ENCODE measurements around the gene SNTA1. TPM values are rescaled to one million over a fixed set of nuclear protein-coding genes. Genes with fewer than 3 reads are reported as not detected.
"Not testable (repeated sequence)": the region's sequence is repeated elsewhere in the genome, so short reads cannot be mapped to it uniquely, and the experiment has no call there.

The SNTA1 gene
- total RNA-seq, 2 donors from 2014 or later, result 4.5 to 5.7 TPM

DNA sequence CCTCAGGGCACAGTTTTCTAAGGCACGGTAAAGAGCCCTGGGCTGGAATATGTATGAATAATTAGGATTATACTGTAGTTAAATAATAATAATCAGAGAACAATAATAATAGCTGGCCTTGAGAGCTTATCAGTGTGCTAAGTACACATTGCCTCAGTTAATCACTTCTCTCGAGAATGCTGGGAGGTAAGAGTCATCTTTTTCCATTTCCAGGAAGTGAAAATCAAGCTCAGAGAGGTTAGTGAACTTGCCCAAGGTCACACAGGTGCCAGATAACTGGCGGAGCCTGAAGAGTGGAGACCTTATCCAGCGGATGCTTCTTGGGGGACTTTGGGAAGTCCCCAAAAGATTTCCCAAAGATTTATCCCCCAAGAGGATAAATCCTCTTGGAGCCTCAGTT lies 26.9 kb upstream of the SNTA1 start:
- no peak overlapping the region for H3K4me3 ChIP-seq
- no peak overlapping the region for H3K27ac ChIP-seq
- TF ChIP-seq, protein P1, sequence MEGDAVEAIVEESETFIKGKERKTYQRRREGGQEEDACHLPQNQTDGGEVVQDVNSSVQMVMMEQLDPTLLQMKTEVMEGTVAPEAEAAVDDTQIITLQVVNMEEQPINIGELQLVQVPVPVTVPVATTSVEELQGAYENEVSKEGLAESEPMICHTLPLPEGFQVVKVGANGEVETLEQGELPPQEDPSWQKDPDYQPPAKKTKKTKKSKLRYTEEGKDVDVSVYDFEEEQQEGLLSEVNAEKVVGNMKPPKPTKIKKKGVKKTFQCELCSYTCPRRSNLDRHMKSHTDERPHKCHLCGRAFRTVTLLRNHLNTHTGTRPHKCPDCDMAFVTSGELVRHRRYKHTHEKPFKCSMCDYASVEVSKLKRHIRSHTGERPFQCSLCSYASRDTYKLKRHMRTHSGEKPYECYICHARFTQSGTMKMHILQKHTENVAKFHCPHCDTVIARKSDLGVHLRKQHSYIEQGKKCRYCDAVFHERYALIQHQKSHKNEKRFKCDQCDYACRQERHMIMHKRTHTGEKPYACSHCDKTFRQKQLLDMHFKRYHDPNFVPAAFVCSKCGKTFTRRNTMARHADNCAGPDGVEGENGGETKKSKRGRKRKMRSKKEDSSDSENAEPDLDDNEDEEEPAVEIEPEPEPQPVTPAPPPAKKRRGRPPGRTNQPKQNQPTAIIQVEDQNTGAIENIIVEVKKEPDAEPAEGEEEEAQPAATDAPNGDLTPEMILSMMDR (IDR thresholded peaks at IDR 0.05), result no peak
- no peaks in the 10 kb centered on the region for H3K36me3 ChIP-seq
- intact Hi-C loops (cut with DNase I), result no loop called here
- no peaks in the 10 kb centered on the region for H3K27me3 ChIP-seq
- H3K4me1 ChIP-seq, result peaks cover 3% of the 10 kb centered on the region
- DNase-seq, result no peak
- H3K9me3 ChIP-seq, result no peaks in the 10 kb centered on the region
- no peak overlapping the region for H3K9ac ChIP-seq (ENCODE audit: low read depth in 2 of 2, low read length in 2 of 2)

DNA sequence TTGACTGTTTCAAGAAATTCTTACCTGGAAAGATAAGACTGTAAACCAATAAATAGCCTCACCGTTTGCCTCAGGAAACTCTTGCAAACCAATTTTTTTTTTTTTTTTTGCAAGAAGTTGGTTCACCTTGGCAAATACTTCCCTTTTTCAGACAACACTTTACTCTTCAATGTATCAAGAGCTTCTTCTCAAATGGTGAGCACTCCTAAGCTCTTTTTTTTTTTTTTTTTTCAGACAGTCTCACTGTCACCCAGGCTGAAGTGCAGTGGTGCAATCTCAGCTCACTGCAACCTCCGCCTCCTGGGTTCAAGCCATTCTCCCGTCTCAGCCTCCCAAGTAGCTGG lies 22.7 kb upstream of the SNTA1 start:
- intact Hi-C loops (cut with DNase I), result no loop called here
- no peak overlapping the region for H3K9ac ChIP-seq (ENCODE audit: low read depth in 2 of 2, low read length in 2 of 2)
- no peak overlapping the region for H3K27ac ChIP-seq

DNA sequence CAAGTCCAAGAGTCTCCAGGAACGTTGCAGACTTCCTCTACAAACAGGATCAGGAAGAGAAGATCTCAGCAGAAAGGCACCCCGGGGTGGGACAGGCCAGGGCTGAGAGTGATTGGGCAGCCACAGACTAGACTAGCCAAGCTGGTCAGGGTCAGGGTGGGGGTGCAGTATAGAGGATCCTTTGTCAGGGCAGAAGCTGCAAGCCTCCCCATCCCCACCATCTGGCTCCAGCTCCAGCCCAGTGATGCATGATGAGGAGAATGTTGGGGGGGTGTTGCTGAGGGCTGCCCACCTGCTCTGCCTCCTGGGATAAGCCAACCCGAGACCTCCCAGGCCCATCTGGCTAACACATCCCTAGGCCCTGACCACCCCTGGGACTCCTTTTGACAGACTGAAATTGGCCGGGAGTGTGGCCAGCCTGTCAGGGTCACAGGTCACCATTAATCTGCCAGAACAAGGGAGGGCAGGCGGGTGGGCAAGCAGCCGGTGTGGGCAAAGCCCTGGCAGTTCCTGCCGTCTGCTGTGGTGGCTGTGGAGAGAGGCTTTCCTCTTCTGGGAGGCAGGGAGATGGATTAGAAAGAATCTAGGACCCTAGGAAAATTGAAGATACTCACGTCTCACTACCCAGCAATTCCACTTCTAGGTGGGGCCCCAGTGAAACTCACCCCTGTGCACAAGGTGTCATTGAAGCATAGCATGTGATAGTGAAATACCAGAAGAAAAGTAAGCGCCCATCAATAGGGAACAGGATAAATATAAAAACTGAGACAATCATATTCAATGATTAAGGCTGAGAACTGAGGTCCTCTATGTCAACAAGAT lies 22.1 kb upstream of the SNTA1 start:
- intact Hi-C loops (cut with DNase I), result no loop called here
- H3K9ac ChIP-seq (ENCODE audit: low read depth in 2 of 2, low read length in 2 of 2), result no peak overlapping the region
- TF ChIP-seq, protein P1 (IDR thresholded peaks at IDR 0.05), result no peak
- H3K9me3 ChIP-seq, result no peaks in the 10 kb centered on the region
- DNase-seq, result no peak
- H3K27ac ChIP-seq, result no peak overlapping the region
- no peaks in the 10 kb centered on the region for H3K27me3 ChIP-seq
- no peaks in the 10 kb centered on the region for H3K4me1 ChIP-seq
- H3K4me3 ChIP-seq, result no peak overlapping the region
- H3K36me3 ChIP-seq, result no peaks in the 10 kb centered on the region

More for the DNA sequence above, 22.7 kb upstream of the SNTA1 start:
- Histone ChIP-seq H3K9me3 (no peaks in the 10 kb centered on the region), H3K4me1 (no peaks in the 10 kb centered on the region), H3K4me3 (no peak overlapping the region), H3K36me3 (no peaks in the 10 kb centered on the region), H3K27me3 (no peaks in the 10 kb centered on the region)
- DNase-seq, result no peak
- TF ChIP-seq, protein P1 (IDR thresholded peaks at IDR 0.05), result no peak

DNA sequence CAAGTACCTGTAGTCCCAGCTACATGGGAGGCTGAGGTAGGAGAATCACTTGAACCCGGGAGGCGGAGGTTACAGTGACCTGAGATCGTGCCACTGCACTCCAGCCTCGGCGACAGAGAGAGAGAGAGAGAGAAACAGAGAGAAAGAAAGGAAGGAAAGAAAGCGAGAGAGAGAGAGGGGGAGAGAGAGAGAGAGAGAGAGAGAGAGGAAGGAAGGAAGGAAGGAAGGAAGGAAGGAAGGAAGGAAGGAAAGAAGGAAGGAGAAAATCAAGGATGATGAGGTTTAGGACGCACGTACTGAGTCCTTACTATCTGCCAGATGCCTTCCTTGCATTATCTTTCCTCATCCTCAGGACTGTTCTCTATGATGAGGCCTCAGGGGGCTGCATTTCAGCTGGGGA lies 21.2 kb upstream of the SNTA1 start:
- H3K9ac ChIP-seq (ENCODE audit: low read depth in 2 of 2, low read length in 2 of 2); H3K27ac ChIP-seq; H3K36me3 ChIP-seq; H3K4me1 ChIP-seq; DNase-seq; H3K9me3 ChIP-seq; intact Hi-C loops (cut with DNase I); H3K4me3 ChIP-seq; H3K27me3 ChIP-seq: not testable (repeated sequence)

DNA sequence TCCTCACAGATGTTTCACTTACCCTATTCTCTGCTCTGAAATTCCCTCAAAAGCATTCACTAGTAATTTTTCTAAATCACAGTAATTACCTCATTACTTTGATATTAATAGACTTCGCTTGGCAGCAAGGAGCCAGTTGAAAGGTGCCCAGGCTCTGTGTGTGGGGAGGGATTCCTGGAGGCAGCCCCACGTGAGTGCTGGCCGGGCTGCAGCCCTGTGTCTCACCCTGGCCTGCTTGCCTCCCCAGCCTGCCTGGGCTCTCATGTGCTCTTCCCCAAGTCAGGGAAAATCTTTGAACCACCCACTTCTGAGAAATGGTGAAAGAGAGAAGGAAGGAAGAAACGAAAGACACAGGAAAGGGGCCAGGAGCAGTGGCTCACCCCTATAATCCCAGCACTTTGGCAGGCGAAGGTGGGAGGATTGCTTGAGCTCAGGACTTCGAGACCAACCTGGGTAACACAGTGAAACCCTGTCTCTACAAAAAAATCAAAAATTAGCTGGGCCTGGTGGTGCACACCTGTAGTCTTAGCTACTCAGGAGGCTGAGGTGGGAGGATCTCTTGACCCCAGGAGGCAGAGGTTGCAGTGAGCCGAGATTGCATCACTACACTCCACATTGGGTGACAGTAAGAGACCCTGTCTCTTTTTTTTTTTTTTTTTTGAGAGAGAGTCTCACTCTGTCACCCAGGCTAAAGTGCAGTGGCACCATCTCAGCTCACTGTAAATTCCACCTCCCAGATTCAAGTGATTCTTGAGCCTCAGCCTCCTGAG lies 20.0 kb upstream of the SNTA1 start:
- Histone ChIP-seq H3K4me1 (no peaks in the 10 kb centered on the region), H3K27me3 (no peaks in the 10 kb centered on the region), H3K36me3 (no peaks in the 10 kb centered on the region), H3K4me3 (no peak overlapping the region), H3K9me3 (no peaks in the 10 kb centered on the region), H3K27ac (no peak overlapping the region), H3K9ac (ENCODE audit: low read depth in 2 of 2, low read length in 2 of 2) (no peak overlapping the region)
- TF ChIP-seq, protein P1 (IDR thresholded peaks at IDR 0.05), result no peak
- DNase-seq, result no peak
- intact Hi-C loops (cut with DNase I), result no loop called here

DNA sequence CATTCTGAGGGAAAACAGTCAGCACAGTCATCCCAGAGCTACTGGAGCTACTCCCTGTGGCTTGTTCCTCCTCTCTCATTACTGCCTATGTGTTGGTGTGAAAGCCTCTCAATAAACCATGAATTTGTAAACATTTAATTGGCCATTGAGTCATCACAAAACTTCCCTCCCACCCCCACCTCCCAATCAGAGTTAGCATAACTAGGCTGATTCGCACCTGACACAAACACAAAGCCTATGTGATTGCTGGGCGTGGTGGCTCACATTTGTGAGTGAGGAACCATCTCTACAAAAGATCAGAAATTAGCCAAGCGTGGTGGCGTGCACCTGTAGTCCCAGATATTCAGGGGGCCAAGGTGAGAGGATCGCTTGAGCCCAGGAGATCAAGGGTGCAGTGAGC lies 17.1 kb upstream of the SNTA1 start:
- H3K4me3 ChIP-seq, result no peak overlapping the region
- H3K9ac ChIP-seq (ENCODE audit: low read depth in 2 of 2, low read length in 2 of 2), result peak overlapping the region in 1 of 2 donors; percentile 34
- no peaks in the 10 kb centered on the region for H3K27me3 ChIP-seq
- no peak overlapping the region for H3K27ac ChIP-seq
- intact Hi-C loops (cut with DNase I), result no loop called here
- H3K4me1 ChIP-seq, result no peaks in the 10 kb centered on the region
- DNase-seq, result peak; percentile 60
- H3K9me3 ChIP-seq, result no peaks in the 10 kb centered on the region
- no peaks in the 10 kb centered on the region for H3K36me3 ChIP-seq
- TF ChIP-seq, protein P1 (IDR thresholded peaks at IDR 0.05), result no peak

Measured in colonic mucosa (tissue), 4 donors.